ENCODE results near the gene FARP1.
A peak's percentile ranks its signal among the peaks of the same experiment; 100 is the strongest.

FARP1 gene

DNA sequence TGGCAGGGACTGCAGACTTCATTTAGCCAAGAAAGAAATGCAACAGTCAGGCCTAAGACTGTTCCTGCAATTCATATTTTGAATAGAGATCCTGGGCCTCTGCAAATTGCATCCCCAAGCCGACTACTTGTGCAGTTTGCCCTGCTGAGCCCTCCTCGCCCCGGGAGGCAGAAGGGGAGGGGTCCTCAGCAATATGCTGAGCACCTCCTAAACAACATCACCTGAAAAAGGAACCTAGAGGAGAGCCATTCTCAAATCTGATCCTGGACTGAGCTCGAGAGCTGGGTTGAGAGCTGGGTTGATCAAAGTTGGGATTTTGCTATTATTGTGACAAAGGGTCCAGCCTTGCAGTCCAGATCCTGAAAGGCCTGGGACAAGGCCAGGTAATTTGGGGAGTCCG lies 304.2 kb downstream of the FARP1 start:
- no peak for DNase-seq (ENCODE audit: low spot score)

DNA sequence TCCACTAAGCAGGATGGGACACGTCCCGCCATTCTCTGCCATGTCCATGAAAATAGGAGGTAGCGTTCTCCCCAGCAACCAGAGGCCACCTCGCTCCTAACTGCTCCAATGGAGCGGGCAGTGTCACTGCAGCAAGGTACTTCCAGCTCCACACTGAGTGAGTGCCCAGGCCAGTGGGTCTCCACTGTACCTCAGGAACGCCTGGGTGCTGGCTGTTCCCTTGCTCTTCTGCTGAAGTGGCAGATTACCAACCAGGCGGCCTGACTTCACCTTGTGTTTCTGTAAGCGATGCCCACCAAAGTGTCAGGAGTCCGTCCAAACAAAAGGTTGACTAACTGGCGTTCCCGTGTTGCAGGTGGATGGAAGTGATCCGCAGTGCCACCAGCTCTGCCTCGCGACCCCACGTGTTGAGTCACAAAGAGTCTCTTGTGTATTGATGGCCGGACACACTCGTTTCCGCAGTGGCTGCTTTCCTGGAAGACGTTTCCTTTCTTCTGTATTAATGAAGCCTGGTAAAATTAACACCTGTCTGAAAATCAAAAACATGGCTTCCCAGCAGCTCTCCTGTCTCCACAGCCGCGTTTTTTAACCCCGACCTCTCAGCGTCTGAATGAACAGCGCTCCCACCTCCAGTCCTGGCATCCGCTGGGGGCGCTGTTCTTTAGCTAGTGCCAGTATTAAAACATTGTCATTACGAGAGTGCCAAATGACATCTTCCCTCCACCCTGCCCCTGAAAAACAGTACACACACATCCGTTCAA lies 305.2 kb downstream of the FARP1 start:
- no peak for DNase-seq (ENCODE audit: low spot score)

DNA sequence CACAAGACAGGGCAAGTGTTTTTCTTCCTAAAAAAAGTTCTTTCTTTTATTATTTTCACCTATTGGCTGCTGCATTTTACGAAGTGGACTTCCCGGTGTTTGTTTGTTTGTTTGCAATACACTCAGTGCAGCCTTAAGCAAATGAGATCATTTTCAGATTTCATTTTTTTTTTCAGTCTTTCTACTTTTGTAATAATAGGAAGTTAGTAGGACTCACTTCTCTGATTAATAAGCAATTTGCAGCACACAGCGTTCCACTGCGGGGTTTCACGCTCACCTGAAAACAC lies 305.7 kb downstream of the FARP1 start:
- DNase-seq (ENCODE audit: low spot score), result no peak

DNA sequence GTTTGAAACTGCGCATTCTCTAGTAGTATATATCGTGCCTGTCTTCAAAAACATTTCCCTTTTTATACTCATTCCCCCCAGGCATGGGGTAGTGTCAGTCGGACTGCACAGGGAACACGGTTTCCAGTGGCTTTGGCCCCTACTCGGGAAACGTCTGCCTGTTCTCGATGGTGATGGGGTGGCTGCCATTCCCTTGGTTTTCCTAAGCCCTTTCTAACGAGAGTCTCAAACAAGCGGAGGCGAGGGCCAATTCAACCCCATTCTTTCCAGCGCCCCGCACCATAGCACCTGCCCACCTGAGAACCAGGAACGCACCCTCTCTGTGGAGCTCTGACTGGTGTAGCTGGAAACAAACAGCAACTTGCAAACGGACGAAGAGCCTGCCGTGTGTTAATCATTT lies 306.4 kb downstream of the FARP1 start:
- DNase-seq (ENCODE audit: low spot score), result no peak

DNA sequence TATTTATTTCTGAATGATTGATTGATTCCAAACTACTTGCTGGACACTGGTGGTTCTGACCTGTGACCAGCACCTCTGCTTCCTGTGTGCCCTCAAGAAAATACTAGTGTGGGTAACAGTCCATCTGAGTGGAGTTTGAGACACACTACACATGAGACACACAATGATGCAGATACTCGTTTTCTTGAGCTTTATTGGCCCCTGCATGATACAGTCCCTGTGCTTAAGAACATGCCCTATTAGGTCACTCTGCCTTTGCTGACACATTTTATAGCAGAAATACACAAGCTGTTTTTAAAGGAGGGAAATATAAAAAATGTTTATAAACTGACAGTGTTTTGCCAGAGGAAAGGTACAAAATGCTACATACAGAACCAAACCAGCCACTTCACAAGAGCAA lies 307.1 kb downstream of the FARP1 start:
- no peak for DNase-seq (ENCODE audit: low spot score)

DNA sequence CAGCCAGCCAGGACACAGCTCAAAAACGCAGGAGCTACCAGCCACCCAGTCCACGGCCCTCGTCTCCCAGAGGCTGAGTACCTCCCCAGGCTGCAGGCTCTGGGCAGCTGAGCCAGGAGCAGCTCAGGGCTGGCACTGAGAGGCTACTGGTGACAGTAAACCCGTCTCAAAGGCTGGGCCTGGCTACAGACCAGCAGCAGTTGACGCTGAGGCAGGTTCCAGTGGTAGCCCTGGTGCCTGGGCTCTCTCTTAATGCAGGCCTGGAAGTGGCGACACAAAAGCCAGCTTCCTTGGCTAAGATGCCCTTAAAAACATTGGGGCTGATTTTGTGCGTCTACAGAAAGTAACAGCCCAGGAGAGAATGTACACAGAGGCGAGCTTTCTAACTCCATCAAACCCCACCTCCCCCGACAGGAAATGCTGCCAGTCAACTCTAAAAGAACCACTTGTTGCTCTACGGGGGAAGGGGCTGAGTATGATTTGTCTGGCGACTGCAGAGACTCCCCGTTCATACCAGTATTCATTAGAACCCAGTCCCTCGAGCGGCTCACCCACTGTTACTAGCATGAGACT lies 307.7 kb downstream of the FARP1 start:
- DNase-seq (ENCODE audit: low spot score), result no peak

DNA sequence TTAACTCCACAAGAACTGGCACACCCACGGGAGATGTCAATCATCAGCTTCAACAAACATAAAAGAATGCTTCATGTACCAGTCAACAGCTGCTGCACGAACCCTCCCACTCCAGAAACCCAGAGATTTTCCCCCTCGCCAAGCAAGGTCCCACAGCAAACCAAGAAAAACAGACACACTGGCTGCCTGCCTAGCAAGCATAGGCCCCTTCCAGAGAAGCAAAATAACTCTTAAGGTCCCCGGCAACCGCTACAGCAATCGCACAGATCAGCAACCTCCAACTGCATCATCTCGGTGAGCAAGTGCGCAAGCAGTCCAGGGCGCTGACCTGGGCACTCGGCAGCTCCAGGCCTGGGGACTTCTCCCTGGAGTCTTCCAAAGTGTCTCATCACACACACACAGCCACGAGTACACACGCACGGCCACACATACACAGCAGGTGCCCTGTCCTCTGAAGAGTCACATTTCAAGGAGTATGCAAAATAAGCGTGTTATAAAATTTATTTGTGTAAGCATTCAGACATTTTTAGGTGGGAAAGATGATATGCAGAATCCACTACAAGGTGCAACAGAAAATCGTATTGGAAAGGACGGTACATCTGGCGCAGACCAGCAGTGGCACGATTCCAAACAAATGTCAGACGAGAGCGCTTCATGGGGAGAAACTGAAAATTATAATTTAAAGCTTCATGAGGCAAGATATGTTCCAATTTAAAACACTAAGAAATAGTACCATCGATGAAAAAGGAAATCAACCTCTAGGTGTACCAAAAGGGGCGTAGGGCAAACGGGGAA lies 309.0 kb downstream of the FARP1 start:
- DNase-seq (ENCODE audit: low spot score), result no peak

DNA sequence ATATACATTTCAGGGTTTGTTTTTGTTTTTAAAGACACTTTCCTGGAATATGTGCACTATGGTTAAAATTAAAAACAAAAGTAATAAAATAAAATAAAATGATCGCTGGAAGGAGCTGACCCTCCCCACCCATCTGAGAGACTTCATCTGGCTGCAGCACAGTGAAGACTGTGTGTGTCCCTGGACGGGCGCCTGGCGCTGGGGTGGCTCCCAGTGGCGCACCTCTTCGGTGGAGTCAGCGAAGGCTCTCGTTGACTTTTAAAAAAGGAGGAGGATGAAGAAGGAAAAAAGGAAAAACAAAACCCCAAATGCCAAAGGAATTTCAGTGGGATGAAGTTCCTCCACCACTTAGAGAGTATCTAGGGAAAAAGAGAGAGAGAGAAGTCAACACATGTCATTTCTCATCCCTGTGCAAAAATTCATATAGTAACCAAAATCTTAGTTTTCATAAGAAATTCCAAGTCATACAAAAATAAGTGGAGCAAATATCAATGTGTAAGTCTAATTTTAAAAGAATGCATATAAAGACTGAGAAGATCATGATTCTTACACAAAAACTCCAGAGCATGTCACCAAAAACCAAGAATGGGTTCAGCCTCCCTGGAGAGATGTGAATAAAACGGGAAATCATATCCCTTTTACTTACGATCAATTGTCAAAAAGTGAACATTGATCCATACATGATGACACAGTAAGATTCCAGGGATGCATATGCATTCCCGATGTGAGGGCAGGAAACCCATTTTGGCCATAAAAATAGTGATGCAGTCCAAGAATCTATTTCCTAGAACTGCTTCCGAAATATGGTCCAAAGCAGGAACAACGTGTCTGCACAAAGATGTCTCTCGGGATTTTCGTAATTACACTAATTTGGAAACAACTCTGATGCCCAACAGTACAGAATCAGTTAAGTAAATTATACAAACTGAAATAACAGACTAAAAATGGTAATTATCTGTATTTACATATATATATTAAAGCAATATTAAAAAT lies 310.3 kb downstream of the FARP1 start:
- no peak for DNase-seq (ENCODE audit: low spot score)

DNA sequence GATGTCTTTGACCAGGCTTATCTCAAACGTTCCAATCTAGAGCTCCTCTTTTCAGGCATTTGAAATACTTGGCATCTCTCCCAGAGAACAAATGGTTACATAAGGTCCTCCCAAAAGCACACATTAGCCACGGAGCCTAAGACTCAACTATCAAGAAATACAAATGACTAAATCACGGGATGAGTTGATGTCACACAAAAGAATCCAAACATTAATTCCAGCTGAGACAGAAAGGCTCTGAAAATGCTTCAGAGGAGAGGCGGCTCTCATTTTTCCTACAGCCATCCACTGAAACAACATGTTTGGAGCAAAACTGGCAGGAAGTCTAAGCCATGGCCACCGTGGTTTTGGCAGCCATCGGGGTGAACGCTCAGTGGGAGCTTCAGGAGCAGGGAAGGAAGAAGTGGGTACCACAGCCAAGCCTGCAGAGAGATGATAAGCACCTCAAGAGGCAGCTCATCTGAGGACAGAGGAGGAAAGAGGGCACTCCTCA lies 311.5 kb downstream of the FARP1 start:
- peak; percentile 78 for DNase-seq (ENCODE audit: low spot score)

DNA sequence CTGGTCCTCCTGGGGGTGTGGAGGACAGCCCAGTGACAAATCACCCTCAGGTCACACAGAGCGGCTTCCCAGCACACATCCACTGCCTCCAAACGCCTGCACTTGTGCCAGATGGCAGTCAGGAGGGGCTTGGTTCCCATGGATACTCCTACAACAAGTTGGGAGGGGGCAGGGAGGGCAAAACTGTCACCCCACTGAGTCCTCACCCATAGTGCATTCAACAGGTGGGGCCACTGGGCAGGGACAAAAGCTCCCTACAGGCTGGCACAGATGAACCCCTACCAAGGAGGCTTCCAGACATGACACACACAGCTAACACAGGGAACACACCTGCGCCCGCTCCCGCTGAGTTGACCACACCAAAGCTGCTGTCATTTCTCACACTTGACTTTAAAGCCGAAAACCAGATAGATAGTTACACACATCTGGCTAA lies 313.5 kb downstream of the FARP1 start:
- no peak for DNase-seq (ENCODE audit: low spot score)

DNA sequence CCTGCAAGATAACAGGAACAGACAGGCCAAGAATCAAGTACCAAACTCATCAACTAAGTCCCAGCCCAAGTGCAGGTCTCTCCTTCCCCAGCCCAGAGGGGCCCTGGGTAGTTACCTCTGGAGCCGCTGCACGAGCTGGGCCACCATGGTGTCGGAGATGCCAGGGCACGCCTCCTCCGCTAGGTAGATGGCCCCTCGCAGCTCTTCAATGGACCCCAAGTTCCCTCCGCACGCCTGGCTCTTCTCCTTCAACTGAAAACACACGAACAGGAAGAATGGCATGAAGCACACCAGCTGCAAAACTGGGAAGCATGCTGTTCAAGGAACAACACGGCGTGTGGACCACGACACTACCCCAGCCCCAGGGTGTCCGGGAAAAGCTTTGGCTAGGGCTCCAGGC lies 314.2 kb downstream of the FARP1 start:
- DNase-seq (ENCODE audit: low spot score), result no peak

DNA sequence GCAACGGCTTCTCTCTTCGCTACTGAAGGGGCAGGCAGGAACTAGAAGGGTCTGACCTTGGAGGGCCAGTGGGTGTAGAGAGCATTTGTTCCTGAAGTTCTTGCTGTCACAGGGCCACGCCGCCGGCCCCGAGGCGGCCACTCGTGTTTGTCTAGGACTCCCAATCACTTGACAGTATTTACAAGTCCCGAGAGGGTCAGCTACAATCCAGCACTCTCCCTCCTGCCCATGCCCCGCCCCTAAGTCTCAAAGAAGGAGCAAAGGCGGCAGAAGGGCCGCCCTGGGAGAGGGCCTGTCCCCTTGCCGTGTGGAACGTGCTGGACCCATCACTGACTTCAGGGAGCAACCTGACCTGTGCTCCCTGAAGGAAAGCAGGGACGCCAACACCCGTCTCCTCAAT lies 315.5 kb downstream of the FARP1 start:
- no peak for DNase-seq (ENCODE audit: low spot score)

DNA sequence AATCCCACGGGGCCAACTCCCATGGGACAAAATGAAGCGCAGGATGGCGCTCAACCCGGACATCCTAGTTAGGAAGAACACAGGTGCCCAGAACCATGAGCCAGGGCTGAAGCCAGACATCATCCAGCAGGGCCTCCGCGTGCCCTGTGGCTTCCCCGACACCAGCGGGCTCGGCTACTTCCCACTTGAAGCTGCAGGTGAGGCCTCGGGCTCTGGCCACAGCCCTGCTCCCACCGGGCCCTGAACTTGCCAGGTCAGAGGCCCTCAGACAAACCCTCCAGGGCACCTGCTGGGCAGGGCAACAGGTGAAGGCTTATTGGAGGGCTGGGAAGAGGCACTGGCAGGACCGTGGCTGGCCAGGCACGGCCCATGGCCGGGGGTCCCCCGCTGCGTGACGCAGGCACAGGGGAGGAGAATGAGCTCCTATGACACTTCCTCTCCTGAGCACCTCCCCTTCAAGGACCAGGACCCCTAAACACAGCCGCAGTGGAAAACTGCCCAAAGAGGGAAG lies 316.3 kb downstream of the FARP1 start:
- DNase-seq (ENCODE audit: low spot score), result no peak

DNA sequence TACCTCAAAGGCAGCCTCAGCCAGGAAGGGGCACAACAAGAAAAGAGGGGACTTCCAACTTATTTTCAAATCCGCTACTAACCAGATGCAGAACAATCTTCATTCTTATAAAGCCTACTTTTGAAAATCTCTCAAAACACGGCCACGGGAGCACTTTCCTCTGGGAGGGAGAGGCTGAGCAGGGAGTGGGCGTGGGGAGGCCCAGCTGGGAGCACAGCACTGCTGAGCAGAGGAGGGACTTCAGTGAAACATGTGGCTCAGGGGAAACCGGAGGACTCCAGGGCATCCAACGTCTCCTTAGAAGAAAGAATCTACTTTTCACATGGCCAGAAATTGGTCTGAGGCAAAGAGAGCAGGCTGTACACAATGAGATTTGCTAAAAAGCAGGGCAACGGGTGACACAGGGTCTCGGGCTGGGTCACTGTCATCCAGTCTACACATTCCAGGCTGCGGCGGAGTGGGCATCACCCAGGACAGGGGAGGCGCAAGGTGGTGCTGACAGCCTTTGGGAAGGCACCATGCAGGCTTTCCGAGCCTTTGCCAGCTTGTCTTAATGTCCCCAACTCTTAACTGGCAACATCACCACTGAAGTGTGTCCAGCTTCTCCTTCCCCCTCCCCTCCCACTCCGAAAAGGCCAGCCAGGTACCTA lies 317.0 kb downstream of the FARP1 start:
- DNase-seq (ENCODE audit: low spot score), result no peak

DNA sequence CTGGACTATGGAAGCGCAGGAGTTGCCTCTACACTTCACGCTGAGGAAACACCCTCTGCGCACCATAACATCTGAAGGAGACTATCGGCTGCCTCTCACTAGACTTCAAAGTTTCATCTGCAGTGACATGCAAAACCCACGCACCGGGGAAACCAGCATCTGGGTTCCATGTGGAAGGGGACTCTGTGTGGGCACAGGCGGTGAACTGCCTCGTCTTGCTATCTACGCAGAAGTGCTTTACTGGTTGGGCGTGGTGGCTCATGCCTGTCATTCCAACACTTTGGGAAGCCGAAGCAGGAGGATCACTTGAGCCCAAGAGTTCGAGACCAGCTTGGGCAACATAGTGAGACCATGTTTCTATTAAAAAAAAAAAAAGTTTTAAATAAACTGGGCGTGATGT lies 317.6 kb downstream of the FARP1 start:
- no peak for DNase-seq (ENCODE audit: low spot score)

DNA sequence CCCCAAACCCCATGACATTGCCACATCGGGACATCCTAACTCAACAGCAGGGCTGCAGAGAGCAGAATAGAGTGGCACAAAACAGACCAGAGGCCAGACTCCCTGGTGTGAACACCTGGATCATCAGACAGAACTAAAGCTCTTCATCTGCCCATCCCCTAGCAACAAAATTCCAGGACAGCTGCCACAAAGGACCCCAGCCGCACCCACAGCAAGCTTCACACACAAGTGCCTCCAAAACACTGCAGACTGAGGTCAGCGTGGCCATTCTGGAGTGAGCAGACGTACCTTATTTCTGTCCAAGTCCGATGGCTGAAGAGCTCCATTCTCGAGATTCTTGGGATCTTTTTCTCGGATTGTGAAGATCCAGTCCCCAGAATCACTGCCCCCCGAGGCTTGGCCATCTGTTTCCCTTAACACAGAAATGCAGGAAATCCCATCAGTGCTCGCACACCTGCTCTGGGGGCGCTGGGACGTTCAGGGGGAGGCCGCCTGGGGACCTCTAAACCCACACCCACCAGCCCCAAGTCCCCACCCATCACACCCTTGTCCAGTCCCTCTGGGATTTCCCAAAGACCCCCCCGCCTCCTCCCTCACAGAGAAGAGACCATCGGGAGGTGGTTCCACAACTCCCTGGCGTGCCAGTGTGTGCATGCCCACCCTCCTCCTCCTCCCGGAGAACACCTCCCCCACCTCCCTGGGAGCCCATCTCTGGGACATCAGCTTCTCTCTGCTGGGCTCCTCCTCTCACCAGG lies 318.8 kb downstream of the FARP1 start:
- no peak for DNase-seq (ENCODE audit: low spot score)

DNA sequence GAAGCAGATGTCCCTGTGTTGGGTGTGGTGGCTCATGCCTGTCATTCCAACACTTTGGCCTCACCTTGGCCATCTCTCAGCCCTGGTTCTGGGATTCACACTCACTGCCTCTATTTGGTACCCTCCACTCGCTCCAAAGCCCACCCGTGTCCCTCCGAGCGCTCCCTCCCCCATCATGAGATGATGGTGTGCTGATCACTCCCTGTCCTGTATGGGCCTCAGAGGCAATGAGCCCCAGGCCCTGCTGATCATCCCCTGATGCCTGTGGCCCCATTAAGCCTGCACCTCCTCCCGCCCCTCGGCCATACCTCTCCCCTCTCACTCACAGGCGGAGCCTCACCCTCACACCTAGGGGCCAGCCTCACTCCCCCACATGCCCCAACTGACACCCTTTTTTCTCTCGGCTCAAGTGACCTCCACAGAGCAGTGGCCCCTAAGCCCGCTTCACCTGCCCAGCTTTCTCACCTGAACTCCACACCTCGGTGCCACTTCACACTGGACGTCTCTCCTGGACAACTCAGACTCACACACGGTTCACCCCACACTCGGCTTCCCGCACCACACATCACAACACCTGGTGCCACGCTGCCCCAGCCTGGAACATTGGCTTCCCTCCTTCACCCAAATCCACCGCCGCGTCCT lies 319.5 kb downstream of the FARP1 start:
- no peak for DNase-seq (ENCODE audit: low spot score)

DNA sequence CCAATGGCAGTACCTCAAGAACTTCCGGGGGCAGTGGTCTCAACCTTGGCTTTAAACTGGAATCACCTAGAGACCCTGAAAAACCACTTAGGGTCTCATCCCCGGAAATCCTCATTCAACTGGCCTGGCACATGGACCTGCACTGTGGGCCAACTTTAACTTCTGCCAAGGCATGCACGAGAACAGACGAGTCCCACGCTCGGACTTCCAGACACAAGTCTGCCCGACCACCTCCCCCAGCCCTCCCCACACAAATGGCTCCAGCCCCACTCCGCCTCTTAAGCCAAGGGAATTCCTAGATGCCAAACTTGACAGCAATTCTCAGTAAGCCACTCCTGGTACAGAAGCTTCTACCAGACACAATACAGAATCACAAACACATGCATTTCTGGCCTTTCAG lies 320.1 kb downstream of the FARP1 start:
- no peak for DNase-seq (ENCODE audit: low spot score)

DNA sequence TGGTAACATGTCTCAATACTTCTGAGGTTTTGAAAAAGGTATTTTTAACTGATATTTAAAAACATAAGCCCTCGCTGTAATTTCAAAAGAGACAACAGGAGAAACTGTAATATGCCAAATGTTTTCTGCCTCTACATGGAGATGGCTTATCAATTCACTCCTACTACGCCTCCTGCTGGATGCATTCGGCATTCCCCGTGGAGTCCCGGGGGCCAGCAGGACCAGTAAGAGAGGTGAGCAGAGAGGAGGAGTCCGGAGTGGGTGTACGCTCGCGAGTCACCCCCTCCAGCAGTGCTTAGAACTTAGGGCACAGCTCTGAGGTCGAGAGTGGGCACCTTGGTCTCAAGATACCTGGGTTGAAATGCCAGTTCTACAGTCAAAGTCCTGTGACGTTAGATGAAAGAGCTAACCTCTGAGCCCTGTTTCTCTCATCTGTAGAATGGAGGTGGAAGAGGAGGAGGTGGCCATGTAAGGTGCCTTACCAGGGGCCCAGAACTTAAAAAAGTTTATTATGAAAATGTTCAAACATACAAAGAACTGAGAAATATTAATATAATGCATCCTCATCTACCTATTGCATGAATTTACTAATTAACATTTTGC lies 323.8 kb downstream of the FARP1 start:
- peak; percentile 75 for DNase-seq (ENCODE audit: low spot score)
